Lower leg skin (tissue), 3 donors: ENCODE measurements around the gene GATA5.

Experiments used
- POLR2A ChIP-seq, 2 donors: fragments of 450-650 bp; IDR thresholded peaks; one replicate each; pipeline ENCODE4 v1.6.1; 2016 to 2017; ENCODE audit warnings: antibody characterized with exemption in 2 of 2, mild to moderate bottlenecking in 1 of 2, moderate library complexity in 1 of 2
- TF ChIP-seq, protein P1 (sequence below), 3 donors: fragments of 450-650 bp; IDR thresholded peaks; one replicate each; pipeline ENCODE4 v1.5.1; 2016; ENCODE audit warnings: antibody characterized with exemption in 3 of 3, mild to moderate bottlenecking in 3 of 3, moderate library complexity in 2 of 3

DNA sequence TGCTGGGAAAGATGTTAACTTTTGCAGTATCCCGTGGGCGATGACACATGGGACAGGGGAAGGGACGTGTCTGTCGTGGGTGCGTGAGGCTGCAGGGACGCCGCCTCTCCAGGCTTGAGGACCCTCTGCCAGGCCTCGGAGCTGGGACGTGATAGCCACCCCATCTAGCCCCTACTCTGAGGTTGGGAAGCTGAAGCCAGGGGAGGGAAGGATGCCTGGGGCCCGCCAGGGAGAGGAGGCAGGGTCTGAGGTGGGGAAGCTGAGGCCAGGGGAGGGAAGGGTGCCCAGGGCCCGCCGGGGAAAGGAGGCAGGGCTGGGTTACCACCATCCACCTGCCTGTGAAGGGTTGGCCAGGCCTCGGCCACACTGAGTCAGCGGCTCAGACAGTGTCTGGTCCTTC, 38.2 kb upstream of the GATA5 start:
- TF ChIP-seq, protein P1, sequence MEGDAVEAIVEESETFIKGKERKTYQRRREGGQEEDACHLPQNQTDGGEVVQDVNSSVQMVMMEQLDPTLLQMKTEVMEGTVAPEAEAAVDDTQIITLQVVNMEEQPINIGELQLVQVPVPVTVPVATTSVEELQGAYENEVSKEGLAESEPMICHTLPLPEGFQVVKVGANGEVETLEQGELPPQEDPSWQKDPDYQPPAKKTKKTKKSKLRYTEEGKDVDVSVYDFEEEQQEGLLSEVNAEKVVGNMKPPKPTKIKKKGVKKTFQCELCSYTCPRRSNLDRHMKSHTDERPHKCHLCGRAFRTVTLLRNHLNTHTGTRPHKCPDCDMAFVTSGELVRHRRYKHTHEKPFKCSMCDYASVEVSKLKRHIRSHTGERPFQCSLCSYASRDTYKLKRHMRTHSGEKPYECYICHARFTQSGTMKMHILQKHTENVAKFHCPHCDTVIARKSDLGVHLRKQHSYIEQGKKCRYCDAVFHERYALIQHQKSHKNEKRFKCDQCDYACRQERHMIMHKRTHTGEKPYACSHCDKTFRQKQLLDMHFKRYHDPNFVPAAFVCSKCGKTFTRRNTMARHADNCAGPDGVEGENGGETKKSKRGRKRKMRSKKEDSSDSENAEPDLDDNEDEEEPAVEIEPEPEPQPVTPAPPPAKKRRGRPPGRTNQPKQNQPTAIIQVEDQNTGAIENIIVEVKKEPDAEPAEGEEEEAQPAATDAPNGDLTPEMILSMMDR (IDR thresholded peaks at IDR 0.05): no peak
- TF ChIP-seq POLR2A (IDR thresholded peaks at IDR 0.05): no peak
